ENCODE results near the gene HRG. TPM values are rescaled to one million over a fixed set of nuclear protein-coding genes. Genes with fewer than 3 reads are reported as not detected.
"Not testable (repeated sequence)": the region's sequence is repeated elsewhere in the genome, so short reads cannot be mapped to it uniquely, and the experiment has no call there.

HRG gene
- polyA plus RNA-seq, 1 of the 3 experiments (the other 2 are of a cell fraction) = not detected

DNA sequence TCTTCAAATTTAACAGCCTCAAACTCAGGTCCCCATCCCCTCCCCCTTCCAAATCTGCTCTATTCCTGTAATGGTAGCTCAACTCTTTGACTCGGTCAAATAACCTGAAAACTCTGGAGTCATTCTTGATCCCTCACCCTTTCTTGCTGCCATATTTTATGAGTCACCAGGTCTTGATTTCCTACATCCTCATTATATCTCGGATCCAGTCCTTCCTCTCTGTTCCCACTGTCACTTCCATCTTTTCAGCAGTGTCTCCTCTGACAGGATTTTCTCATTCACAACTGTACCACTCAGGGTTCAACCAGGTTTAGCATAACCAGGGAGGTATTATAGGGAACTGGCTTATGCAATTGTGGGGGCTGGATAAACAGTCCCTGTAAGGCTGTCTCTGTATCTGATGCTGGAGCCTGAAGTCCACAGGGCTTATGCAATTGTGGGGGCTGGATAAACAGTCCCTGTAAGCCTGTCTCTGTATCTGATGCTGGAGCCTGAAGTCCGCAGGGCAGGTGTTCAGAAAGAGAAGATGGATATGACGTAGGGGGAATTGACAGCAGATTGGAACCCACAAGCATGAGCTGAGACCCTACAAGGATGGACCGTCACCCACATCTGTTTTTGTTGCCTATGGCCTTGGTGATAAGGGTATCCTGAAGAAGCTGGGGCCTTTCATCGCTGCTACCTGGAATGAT lies 34.7 kb upstream of the HRG start:
- Histone ChIP-seq H3K4me2 (no peak overlapping the region), H3K79me2 (ENCODE audit: insufficient read depth) (no peaks in the 10 kb centered on the region), H3K36me3 (replicated peaks in 1 of 2; ENCODE audit: control insufficient read depth in 1 of 2, insufficient read depth in 2 of 2, low read length in 1 of 2) (no peaks in the 10 kb centered on the region), H3K9me2 (no peaks in the 10 kb centered on the region), H3K27ac (ENCODE audit: low read depth in 2 of 2, low read length in 1 of 2) (no peak overlapping the region), H4K20me1 (ENCODE audit: insufficient read depth) (no peaks in the 10 kb centered on the region), H3K4me1 (ENCODE audit: control insufficient read depth in 1 of 2, insufficient read depth in 2 of 2, low read depth in 1 of 2, low read length in 1 of 2) (no peaks in the 10 kb centered on the region), H3K27me3 (ENCODE audit: insufficient read depth) (peaks cover under 1% of the 10 kb centered on the region; the same call in 1 of the 2 replicates), H3K4me3 (ENCODE audit: low read depth in 2 of 2, low read length in 1 of 2) (no peak overlapping the region), H3K9me3 (no peaks in the 10 kb centered on the region), H3K9ac (no peak overlapping the region), H3F3A (replicated peaks; ENCODE audit: insufficient read depth) (no peaks in the 10 kb centered on the region), H2AFZ (ENCODE audit: low read depth) (no peak overlapping the region)
- DNase-seq = no peak
- no peak for TF ChIP-seq RAD21 (IDR thresholded peaks at IDR 0.05; ENCODE audit: low read length)
- TF ChIP-seq EZH2phosphoT487 (IDR thresholded peaks at IDR 0.05; ENCODE audit: borderline replicate concordance, low read depth) = no peak
- TF ChIP-seq GATA2 (CRISPR knock-in tag; IDR thresholded peaks at IDR 0.05) = no peak
- POLR2A ChIA-PET = no interaction called here
- CTCF ChIA-PET = interaction anchor here (1.3 to 3.4 kb wide), 2 partner anchors 14 to 16 kb away, joined by 8 to 16 read pairs; no protein-coding TSS in a partner anchor
- 22% methylated on average over 6 of the region's 6 CpGs for WGBS (ENCODE audit: low lambda C conversion rate)

GRCh38 chr3:186633481-186633880 lies 32.3 kb upstream of the HRG start:
- TF ChIP-seq NRF1 (IDR thresholded peaks at IDR 0.05; ENCODE audit: low read depth, low read length) = no peak
- TF ChIP-seq FOXM1 (IDR thresholded peaks at IDR 0.05; ENCODE audit: low read depth) = no peak
- TF ChIP-seq, protein P1, sequence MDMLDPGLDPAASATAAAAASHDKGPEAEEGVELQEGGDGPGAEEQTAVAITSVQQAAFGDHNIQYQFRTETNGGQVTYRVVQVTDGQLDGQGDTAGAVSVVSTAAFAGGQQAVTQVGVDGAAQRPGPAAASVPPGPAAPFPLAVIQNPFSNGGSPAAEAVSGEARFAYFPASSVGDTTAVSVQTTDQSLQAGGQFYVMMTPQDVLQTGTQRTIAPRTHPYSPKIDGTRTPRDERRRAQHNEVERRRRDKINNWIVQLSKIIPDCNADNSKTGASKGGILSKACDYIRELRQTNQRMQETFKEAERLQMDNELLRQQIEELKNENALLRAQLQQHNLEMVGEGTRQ (IDR thresholded peaks at IDR 0.05; ENCODE audit: borderline replicate concordance, low read depth, low read length) = no peak
- no peak for TF ChIP-seq RXRA (IDR thresholded peaks at IDR 0.05; ENCODE audit: borderline replicate concordance, low read depth)
- no peak for TF ChIP-seq FOXJ3 (CRISPR knock-in tag; IDR thresholded peaks at IDR 0.05)
- TF ChIP-seq TCF12 (IDR thresholded peaks at IDR 0.05) = no peak
- no peaks in the 10 kb centered on the region for H3K9me2 ChIP-seq
- H3K9ac ChIP-seq = no peak overlapping the region
- POLR2A ChIA-PET = no interaction called here
- no peak overlapping the region for H2AFZ ChIP-seq (ENCODE audit: low read depth)
- no peaks in the 10 kb centered on the region for H4K20me1 ChIP-seq (ENCODE audit: insufficient read depth)
- peaks cover 15% of the 10 kb centered on the region; the same call in 1 of the 2 replicates for H3K27me3 ChIP-seq (ENCODE audit: insufficient read depth)
- no peak for DNase-seq
- no peak overlapping the region for H3K27ac ChIP-seq (ENCODE audit: low read depth in 2 of 2, low read length in 1 of 2)
- H3K9me3 ChIP-seq = no peaks in the 10 kb centered on the region
- H3K79me2 ChIP-seq (ENCODE audit: insufficient read depth) = no peaks in the 10 kb centered on the region
- H3K4me1 ChIP-seq (ENCODE audit: control insufficient read depth in 1 of 2, insufficient read depth in 2 of 2, low read depth in 1 of 2, low read length in 1 of 2) = no peaks in the 10 kb centered on the region
- H3K4me2 ChIP-seq = no peak overlapping the region
- H3F3A ChIP-seq (replicated peaks; ENCODE audit: insufficient read depth) = no peaks in the 10 kb centered on the region
- no peak overlapping the region for H3K4me3 ChIP-seq (ENCODE audit: low read depth in 2 of 2, low read length in 1 of 2)
- H3K36me3 ChIP-seq (replicated peaks in 1 of 2; ENCODE audit: control insufficient read depth in 1 of 2, insufficient read depth in 2 of 2, low read length in 1 of 2) = no peaks in the 10 kb centered on the region
- CTCF ChIA-PET = interaction anchor here (2.9 kb wide), 1 partner anchor 18 kb away, joined by 11 read pairs; no protein-coding TSS in a partner anchor

DNA sequence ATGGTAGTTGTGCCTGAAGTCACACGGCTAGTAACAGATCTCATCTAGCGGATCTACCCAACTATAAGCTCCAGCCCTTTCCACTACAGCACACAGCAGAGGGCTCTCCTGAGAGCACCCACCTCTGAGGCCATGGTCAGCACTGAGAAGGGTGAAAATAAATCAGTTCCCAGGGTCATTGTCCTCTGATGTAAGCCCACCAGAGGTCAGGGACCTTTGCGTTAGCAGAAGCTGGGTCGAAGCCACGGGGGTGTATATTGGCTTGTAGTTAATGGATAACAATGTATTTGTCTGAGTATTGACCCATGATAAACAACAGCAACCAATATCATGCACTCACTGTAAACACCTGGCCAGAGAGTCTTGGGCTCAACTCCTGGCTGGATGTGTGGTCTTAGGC lies 31.6 kb upstream of the HRG start:
- DNase-seq; H3K9ac ChIP-seq; H3K4me1 ChIP-seq (ENCODE audit: control insufficient read depth in 1 of 2, insufficient read depth in 2 of 2, low read depth in 1 of 2, low read length in 1 of 2); H3K9me2 ChIP-seq; H3K4me2 ChIP-seq; H3F3A ChIP-seq (replicated peaks; ENCODE audit: insufficient read depth); POLR2A ChIA-PET; H3K36me3 ChIP-seq (replicated peaks in 1 of 2; ENCODE audit: control insufficient read depth in 1 of 2, insufficient read depth in 2 of 2, low read length in 1 of 2); H3K4me3 ChIP-seq (ENCODE audit: low read depth in 2 of 2, low read length in 1 of 2); H4K20me1 ChIP-seq (ENCODE audit: insufficient read depth); H3K27ac ChIP-seq (ENCODE audit: low read depth in 2 of 2, low read length in 1 of 2); H3K79me2 ChIP-seq (ENCODE audit: insufficient read depth); H3K9me3 ChIP-seq; H2AFZ ChIP-seq (ENCODE audit: low read depth): not testable (repeated sequence)
- peaks cover 15% of the 10 kb centered on the region; the same call in 1 of the 2 replicates for H3K27me3 ChIP-seq (ENCODE audit: insufficient read depth)
- CTCF ChIA-PET = interaction anchor here (2.9 kb wide), 1 partner anchor 19 kb away, joined by 11 read pairs; no protein-coding TSS in a partner anchor
- WGBS (ENCODE audit: low lambda C conversion rate) = 34% methylated on average over 5 of the region's 5 CpGs

Data from SK-N-SH (cell line).